NCI-H2196 treated with DMSO at 0.1 percent for 48 hours (cell line): ENCODE measurements around the gene AP4M1.

Experiments used
- DNase-seq: peaks from one replicate; lab custom pipeline; 2025; ENCODE audit not compliant: unreplicated experiment; lab: John Stamatoyannopoulos, UW

AP4M1 gene

DNA sequence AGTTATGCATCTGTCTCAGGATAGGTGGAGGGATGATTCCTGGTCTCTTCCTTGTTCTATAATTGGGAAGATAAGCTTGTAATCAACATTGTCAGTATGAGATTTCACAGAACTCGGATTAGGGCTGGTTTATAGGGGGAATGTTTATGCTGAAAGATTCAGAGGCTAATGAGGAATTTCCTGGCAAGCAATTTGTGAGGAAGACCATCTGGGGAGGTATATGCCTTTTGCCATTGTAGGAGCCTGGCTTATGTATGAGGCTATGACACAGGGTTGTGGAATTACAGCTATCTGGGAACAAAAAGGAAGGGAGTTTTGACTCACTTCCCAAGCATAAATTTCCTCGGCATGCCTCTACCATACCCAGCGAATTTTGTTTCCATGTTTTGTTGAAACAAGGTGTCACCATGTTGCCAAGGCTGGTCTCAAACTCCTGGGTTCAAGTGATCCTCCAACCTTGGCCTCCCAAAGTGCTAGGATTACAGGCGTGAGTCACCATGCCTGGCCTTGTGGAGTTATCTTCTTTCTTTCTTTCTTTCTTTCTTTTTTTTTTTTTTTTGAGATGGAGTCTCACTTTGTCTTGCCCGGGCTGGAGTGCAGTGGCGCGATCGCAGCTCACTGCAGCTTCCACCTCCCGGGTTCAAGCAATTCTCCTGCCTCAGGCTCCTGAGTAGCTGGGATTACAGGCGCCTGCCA lies 14.2 kb upstream of the AP4M1 start:
- DNase-seq: no peak

DNA sequence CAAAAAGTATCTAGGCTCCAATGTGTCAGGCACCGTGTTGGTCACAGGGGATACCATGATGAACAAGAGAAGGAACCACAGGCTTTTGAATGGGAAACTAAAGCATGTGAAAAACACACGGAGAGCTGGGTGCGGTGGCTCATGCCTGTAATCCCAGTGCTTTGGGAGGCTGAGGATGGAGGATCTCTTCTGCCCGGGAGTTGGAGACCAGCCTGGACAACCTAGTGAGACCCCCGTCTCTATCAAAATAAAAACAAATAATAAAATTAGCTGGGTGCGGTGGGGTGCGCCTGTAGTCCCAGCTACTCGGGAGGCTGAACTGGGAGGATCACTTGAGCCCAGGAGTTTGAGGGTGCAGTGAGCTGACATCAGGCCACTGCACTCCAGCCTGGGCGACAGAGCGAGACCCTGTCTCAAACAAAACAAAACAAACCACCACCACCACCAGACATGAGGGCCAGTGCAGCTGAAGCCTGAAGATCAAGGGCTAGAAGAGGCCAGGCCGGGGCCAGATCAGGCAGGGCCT lies 13.3 kb upstream of the AP4M1 start:
- no peak for DNase-seq

DNA sequence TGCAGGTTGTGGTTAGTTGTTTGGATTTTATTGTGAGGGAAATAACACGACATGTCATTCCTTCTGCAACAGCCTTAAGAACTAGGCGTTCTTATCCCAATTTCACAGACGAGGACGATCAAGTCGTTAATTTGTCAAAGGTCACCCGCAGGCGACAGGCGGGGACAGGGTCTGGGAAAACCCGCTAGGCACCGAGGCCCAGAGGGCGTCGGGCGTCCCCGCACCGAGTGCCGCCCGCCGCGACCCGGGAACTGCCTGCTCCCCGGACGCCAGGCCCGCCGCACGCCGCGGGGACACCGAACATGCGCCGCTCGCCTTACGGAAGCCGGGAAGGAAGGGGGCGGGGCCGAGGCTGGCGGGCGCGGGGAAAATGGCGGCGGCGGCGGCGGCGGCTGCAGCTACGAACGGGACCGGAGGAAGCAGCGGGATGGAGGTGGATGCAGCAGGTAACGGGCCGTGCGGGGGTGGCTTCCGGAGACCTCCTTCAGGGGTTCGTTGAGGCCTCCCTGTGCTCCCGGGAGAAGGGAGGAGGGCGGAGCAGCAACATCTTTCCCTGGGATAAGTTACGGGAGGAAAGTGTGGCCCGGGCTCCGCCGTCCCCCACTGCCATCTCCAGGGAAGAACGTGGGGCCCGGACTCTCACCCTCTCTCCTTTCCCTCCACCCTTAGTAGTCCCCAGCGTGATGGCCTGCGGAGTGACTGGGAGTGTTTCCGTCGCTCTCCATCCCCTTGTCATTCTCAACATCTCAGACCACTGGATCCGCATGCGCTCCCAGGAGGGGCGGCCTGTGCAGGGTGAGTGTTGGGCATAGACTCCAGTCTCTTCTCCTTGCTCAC lies 12.6 kb upstream of the AP4M1 start, which contains the start of gene COPS6:
Gene COPS6, plus strand, starts transcription at position 349 of the 837 bp plus-strand sequence. Its CDS starts 22 bp downstream, at position 371.
- DNase-seq: peak; percentile 33

DNA sequence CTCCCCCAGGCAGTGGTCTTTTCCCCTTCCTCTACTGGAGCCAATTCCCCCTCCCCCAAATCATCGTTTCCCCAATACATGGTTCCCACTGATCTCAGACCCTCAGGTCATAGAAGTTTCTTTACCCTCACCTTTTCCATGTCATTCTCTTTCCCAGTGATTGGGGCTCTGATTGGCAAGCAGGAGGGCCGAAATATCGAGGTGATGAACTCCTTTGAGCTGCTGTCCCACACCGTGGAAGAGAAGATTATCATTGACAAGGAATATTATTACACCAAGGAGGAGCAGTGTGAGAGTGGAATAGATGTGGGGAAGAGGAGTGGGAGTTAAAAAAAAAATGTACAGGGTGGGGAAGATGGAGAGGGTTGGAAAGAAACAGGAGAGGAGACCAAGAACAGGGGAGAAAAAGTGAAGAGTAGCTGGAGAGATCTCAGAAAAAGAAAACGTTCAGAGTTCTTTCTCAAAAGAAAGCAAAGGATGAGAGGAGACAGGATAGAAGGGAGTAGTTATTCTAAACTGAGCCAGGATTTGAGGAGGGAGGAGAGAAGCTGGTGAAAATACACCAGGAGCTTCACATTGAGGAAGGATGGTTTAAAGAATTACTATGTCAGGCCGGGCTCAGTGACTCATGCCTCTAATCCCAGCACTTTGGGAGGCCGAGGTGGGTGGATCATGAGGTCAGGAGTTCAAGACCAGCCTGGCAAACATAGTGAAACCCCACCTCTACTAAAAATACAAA lies 11.8 kb upstream of the AP4M1 start:
- DNase-seq: no peak

DNA sequence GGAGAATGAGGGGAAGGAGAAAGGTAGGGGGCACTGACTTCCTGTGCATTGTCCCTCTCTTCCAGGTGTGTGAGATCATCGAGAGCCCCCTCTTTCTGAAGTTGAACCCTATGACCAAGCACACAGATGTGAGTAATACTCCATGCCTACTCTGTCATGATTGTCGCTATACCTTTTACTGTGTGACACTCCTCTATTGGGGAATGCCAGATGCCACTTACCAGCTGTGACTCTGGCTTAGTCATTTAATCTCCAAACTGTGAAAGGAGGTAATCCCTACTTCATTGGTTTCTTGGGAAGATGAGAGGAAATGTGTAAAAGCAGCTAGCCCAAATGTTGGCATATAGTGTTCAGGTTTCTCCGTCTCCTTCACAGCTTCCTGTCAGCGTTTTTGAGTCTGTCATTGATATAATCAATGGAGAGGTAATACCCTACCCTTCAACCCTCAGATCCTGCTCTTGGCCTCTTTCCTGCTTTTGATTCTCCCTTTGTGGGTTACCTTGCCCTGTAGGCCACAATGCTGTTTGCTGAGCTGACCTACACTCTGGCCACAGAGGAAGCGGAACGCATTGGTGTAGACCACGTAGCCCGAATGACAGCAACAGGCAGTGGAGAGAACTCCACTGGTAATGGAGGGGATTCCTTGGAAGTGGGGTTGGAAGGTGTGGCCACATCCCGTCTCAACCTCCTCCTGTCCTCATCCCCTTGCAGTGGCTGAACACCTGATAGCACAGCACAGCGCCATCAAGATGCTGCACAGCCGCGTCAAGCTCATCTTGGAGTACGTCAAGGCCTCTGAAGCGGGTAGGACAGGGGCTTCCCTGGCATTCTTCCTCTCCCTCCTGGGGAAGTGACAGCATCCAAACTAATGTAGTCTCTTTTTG lies 10.7 kb upstream of the AP4M1 start:
- DNase-seq: no peak

DNA sequence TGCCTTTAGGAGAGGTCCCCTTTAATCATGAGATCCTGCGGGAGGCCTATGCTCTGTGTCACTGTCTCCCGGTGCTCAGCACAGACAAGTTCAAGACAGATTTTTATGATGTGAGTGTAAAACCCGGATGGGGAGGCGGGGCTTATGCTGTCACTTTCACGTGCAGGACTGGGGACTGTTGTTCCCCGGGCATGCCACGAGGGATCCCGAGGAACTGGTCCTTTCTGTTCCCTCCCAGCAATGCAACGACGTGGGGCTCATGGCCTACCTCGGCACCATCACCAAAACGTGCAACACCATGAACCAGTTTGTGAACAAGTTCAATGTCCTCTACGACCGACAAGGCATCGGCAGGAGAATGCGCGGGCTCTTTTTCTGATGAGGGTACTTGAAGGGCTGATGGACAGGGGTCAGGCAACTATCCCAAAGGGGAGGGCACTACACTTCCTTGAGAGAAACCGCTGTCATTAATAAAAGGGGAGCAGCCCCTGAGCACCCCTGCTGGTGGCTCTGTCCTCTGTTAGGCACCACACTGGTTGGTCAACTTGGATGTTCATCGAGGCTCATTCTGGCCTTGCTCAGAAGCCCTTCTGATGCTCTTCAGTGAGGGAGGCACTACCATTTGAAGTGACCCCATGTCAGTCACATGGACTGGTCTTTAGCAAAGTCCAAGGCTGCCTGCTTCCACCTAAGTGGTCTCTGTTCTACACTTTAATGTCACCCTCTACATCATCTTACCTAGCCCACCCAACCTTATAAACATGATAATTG lies 9.8 kb upstream of the AP4M1 start:
- DNase-seq: no peak

DNA sequence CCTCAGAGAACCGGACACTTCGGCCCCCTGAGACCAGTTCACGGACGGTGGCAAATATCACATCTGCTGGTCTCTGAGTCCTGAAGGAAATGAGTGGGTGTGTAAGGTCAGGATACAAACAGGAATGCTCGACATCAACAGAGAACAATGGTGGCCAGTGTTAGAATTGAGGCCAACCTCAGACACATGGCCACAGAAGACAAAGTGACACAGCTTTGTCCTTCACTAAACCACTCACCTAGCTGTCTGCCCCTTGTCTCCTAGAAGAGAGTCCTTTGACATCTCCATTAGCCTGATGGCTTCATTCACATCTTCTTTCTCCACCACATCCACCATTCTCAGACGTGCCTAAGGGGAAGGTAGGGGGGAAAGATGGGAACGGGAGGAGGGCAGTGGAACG lies 8.4 kb upstream of the AP4M1 start:
- no peak for DNase-seq

DNA sequence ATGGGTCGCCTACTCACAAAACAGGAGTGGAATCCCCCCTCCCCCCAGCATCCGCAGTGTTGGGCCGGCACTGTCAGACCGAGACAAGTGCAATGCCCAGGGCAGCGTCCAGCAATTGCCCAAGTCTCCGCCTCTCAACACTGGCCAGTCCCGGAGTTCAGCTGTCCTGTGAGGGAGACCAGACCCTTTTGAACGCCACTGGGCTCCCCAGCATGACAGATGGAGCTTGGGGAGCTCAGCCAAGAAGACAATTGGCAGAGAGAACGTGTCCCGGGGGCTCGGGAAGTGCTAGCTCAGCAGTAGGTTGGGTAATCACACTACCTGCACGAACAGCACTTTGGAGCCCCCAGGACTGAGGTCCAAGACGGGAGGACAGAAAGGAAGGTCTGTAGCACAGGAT lies 7.9 kb upstream of the AP4M1 start:
- DNase-seq: no peak

DNA sequence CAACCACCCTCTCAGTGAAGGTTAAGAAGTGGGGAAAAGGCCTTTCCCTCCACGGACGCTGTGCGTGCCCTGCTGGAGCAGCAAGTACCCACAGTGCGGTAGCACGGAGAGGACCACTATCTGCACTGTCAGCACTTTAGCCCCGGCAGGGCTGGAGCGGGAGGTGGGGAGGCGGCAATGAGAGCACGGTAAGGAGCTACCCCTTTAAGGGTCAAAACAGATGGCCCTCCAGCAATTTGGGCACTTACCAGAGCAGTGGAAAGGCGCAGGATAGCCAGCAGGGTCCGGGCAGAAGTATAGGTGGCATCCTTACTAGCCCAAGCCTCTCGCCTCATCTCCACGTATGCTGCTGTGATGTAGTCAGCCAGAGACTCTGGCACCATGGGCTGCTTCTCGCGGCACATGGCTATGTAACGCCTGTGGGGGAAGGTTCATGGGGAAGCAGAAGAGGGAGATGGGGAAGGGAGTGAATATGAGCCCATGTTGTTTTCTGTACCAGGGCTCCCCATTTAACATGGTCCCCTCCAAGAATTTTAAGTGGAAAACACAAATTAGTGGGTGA lies 7.4 kb upstream of the AP4M1 start:
- no peak for DNase-seq

DNA sequence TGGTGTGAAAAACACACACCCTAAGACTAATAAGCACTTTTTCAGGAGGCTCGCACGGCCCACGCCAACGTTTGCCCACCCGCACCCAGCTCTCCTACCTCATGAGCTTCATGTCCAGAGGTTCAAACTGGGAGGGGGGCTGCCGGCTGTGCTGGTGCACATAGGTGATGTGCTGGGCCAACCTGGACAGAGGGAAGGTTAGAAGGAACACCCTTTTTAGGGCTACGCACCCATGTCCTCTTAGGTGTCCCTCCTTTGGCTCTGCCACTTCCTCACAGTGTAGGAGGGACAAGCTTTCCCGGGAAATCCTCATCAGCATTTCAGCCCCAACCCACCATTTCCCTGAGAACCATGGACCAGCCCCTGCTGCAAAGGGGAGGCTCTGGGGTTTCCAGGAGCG lies 6.2 kb upstream of the AP4M1 start:
- DNase-seq: no peak

DNA sequence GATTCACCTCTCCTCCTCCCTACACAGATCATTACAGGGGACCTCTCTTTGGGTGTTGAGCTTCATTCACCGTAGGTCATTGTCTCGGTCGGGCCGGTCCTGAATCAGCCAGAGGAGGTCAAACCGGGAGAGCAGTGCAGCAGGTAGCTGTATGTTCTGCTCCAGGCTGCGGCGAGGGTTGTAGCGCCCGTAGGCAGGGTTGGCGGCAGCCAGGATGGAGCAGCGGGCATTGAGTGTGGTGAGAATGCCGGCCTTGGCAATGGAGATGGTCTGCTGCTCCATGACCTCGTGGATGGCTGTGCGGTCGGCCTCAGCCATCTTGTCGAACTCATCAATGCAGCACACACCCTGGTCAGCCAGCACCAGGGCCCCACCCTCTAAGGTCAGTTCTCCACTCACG lies 5.7 kb upstream of the AP4M1 start:
- no peak for DNase-seq

DNA sequence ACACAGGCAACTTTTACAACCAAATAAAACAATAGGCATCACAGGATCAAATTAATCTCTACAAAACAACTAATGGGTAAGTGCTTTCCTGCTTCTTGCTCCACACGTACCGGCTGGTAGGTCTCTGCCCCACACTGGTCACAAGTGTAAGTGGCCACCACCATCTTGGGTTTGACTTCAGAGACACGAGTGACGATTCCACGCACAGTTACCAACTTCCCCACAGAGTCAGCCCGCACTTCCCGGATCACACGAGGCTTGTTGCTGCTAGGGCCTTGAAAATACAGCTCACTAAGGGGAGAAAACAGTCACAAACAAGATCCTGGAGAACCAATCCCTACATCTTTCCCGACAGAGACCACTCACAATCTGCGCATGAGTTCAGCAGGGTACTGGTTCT lies 2.5 kb upstream of the AP4M1 start:
- no peak for DNase-seq

DNA sequence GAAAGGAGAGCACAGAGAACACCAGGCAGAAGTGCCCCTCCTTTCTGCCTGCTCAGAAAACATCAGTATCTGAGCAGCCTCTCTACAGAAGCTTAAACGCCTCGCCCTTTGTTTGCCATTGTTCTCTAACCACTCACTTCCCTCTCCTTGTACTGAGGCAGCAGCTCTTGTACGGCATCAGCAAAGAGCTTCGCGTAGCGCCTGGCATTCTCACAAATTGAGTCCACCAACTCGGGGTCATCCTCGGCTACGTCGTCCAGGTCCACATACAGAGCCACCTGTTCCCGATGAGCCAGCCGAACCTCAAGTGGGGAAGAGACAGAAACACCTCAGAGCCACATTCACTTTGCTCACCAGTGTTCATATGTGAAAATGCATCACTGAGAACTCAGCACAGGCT lies 2.0 kb upstream of the AP4M1 start:
- DNase-seq: no peak

DNA sequence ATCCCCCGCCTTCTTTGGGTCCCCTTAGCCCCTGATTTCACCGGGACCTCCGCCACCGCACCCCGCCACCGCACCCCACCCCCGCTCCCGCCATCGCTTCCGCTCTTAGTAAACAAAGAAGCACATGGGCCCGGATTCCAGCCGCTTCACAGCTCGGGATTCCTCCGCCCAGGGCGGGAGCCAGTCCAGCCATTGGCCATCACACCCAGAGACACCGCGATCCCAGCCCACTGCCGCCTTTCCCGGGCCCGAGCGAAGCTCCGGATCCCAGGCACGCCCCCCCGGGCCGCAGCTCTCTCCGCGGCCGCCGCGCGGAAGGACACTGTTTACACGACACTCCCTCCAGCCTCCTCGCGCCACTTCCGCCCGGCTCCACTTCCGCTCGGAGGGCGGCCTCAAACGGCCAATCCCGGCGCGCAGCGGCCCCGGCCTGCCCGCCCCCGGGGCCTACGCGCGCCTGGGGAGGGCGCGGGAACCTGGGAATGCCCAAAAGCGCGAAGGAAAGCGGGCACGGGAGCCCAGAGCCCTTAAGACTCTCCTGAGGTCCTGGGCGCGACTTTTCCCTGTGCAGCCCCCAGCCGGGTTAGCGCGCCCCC lies 925 bp upstream of the AP4M1 start:
- peak; percentile 91 for DNase-seq

DNA sequence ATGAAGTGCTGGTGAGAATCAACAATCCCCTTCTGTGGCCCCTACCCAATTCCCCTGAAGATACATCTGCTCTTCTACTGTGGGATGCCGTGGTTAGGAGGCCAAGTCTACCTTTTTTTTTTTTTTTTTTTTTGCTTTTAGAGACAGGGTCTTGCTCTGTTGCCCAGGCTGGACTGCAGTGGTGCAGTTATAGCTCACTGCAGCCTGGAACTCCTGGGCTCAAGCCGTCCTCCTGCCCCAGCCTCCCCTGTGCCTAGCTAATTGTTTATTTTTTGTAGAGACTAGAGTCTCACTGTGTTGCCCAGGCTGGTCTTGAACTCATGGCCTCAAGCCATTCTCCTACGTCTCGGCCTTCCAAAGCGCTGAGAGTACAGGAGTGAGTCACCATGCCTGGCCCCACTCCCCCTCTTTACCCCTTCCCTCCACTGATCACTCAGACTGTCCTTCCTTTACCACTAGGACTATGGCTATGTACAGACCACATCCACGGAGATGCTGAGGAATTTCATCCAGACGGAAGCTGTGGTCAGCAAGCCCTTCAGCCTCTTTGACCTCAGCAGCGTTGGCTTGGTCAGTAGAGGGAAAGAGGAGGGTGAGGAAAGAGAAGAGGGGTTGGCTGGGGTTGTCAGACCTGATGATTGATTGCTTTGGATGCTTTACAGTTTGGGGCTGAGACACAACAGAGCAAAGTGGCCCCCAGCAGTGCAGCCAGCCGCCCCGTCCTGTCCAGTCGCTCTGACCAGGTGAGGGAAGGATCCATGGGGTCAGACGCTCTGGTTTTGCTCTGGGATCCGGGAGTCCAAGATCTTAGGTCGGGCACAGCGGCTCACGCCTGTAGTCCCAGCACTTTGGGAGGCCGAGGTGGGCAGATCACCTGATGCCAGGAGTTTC lies 1.8 kb downstream of the AP4M1 start:
- no peak for DNase-seq

DNA sequence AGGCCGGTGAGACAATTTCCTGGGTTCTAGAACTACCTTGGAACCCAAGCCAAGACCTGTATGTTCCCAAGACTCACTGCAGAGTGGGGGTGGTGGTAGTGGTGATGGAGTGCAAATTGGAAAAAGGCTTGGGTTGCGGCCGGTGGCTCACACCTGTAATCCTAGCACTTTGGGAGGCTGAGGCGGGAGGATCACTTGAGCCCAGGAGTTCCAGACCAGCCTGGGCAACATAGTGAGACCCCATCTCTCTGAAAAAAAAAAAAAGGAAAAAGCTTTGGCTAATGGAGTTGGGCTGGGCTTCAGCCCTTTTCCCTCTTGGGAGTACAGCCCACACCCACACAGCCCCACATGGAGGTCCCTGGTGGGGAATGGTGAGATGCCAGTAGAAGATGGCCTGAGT lies 4.1 kb downstream of the AP4M1 start:
- DNase-seq: no peak

DNA sequence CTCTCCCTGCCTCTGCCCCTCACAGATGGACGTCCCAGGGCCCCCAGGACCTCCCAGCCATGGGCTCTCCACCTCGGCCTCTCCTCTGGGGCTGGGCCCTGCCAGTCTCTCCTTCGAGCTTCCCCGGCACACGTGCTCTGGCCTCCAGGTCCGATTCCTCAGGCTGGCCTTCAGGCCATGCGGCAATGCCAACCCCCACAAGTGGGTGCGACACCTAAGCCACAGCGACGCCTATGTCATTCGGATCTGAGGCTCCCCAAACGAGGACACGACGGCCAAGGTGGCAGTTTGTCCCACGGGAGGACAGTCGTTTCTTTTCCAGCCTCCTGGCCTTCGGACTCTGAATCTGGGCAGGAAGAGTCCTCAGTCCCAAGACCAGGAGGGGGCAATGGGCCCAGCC lies 5.2 kb downstream of the AP4M1 start:
- DNase-seq: no peak

DNA sequence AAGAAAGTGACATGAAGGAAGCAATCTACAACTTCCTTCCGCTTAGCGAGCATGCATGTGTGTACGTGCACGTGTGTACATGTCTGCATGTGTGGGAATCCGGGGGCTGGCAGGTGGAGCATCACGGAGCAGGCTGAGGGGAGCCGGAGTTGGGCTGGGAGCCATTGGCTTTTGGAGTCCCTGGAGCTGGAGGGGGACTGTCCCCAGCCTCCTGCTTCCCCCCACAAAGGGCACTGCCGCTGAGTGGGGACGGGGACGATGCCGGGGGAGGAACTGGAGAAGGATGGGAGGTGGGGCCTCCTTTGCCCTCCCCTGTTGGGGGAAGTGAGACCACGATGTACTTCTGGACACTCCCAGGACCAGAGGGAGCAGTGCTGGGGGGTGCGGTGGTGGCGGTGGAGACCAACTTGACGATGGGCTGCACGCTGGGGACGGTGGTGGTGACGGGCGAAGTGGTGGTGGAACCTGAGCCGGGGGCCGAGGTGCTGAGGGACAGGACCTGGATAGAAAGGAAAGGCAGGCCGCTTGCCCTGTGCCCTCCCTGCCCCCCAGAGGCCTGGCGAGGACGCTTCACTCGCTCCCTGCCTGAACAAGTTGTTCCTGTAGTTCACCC lies 5.8 kb downstream of the AP4M1 start:
- no peak for DNase-seq
